GM19324 (cell line): ENCODE measurements around the gene SPAG9.
A peak's percentile ranks its signal among the peaks of the same experiment; 100 is the strongest.

Experiments used
- ATAC-seq: cut with Tn5 transposase; IDR thresholded peaks from one replicate; pipeline ENCODE4 v1.9.1; 2021; ENCODE audit warnings: mild to moderate bottlenecking, moderate library complexity; ENCODE audit not compliant: unreplicated experiment, low FRiP score

SPAG9 gene, protein sequence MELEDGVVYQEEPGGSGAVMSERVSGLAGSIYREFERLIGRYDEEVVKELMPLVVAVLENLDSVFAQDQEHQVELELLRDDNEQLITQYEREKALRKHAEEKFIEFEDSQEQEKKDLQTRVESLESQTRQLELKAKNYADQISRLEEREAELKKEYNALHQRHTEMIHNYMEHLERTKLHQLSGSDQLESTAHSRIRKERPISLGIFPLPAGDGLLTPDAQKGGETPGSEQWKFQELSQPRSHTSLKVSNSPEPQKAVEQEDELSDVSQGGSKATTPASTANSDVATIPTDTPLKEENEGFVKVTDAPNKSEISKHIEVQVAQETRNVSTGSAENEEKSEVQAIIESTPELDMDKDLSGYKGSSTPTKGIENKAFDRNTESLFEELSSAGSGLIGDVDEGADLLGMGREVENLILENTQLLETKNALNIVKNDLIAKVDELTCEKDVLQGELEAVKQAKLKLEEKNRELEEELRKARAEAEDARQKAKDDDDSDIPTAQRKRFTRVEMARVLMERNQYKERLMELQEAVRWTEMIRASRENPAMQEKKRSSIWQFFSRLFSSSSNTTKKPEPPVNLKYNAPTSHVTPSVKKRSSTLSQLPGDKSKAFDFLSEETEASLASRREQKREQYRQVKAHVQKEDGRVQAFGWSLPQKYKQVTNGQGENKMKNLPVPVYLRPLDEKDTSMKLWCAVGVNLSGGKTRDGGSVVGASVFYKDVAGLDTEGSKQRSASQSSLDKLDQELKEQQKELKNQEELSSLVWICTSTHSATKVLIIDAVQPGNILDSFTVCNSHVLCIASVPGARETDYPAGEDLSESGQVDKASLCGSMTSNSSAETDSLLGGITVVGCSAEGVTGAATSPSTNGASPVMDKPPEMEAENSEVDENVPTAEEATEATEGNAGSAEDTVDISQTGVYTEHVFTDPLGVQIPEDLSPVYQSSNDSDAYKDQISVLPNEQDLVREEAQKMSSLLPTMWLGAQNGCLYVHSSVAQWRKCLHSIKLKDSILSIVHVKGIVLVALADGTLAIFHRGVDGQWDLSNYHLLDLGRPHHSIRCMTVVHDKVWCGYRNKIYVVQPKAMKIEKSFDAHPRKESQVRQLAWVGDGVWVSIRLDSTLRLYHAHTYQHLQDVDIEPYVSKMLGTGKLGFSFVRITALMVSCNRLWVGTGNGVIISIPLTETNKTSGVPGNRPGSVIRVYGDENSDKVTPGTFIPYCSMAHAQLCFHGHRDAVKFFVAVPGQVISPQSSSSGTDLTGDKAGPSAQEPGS (N-terminal part only)

DNA sequence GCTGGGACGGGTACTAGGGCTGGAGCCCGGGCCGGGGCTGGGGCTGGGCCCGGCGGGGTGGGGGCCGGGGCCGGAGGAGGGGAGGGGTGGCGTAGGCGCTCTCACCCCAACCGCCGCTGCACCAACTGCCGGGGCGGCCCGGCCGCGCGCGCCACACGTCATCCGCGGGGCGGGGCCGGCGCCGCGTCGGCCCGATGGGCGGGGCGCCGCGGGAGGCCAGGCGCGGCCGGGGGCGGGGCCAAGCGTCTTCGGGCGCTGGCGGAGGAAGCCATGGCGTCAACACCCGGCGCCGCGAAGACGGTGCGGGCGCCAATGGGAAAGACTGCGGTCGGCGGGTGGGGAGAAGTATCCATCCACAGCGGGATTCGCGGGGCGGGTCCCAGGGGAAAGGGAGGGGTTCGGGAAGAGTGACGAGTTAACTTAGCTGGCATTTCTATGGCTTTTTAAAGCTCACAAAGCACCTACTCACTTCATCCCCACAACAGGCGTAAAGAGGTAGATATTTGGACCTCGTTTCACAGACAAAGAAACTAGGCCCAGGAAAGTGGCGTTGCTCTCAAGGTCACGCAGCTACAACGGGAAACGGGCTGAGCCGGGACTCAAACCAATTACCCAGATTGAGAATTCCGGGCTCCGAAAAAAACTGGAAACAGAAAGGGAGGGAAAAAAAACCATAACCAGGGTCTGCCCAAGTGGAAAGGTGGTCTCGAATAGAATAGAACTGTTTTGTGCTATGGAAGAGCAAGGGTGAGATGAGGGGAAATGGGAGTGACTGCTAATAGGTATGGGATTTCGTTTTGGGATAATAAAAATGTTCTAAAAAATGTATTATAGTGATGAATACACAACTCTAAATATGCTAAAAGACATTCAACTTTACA lies at the start of gene SPAG9:
TSS of gene SPAG9 (minus strand) at position 130 of the 881 bp plus-strand sequence. CDS start 212 bp downstream, outside the sequence.
- peak; percentile 86 for ATAC-seq

DNA sequence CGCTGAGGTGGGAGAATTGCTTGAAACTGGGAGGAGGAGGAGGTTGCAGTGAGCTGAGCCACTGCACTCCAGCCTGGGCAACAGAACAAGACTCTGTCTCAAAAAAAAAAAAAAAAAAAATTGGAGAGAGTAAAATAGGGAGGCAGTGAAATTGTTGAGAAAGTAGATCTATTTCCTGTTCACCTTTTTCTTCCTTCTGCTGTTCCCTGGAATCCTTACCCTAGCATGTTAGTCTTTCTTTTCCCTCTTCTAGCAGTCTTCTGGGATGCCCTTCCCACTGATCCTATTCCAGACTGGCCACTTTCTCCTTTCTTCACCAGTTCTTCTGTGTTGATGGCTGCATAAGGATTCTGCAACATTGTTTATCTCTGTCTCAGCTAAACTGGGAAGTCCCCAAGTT lies 48.7 kb upstream of the SPAG9 start:
- no peak for ATAC-seq

DNA sequence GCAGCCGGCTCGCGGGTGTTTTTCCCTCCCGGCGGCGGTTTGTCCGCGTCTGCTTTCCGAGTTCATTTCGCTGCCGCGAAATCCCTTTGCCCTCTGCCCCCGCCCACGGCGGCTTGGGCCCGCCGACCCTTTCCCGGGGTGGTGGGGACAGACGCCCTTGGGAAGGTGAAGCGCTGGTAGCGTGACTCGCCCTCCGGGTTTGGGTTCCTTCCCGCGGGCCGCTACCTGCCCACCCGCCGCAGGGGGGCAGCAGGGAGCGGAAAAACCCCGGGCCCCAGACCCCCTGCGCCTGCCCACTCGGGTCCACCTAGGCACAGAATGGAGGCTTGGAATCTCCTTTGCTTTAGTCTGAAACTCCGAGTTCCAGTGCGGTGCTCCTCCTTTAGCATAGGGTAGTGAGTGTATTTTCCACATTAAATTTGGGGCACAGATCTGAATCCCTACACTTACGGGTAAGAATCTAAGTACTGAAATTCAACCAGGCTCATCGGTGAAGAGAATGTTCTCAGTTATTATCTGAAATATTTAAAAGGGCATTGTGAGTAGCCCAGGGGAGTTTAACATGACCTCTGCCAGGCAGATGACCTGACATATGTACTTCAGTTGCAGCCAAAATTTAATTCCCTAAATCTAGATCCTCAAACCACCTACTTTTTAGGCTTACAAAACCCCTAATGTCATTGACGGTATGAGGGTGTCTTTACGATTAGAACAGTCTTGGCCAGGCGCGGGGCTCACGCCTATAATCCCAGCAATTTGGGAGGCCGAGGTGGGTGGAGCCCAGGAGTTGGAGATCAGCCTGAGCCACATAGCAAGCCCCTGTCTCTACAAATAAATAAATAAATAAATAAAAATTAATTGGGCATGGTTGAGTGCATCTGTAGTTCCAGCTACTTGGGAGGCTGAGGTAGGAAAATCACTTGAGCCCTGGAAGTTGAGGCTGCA lies 46.6 kb upstream of the SPAG9 start:
- ATAC-seq: peak; percentile 44

GRCh38 chr17:51166198-51166986 lies 45.7 kb upstream of the SPAG9 start, which contains the start of gene NME2:
NME2 (plus strand) TSS chr17:51166411; CDS start chr17:51166831, 420 bp downstream.
- peak; percentile 87 for ATAC-seq

DNA sequence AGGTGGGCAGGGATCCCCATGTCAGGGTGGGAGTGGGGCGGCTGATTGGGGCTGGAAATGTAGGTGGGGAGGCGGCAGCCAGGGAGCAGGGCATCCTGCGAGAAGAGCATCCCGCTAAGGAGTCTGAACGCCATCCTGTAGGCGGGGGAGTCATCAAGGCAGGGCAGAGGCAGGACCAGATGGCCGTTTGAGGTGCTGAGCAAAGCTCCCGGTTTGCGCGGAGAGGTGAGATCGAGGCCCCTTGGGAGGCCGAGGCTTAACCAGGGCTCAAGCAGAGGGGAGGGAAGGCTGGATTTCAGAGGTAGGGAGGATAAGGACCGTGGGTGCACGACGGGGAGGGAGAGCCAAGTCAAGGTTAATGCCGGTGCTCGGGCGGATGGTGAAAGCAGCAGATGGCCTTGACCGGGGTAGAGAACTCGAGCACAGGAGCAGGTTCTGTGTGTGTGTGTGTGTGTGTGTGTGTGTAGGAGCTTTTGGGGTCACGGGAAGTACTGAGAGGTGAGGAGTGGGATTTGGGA lies 45.1 kb upstream of the SPAG9 start:
- peak; percentile 26 for ATAC-seq

- no peak for ATAC-seq
Observed at GRCh38 chr17:51164911-51165679, 44.4 kb upstream of the SPAG9 start.

DNA sequence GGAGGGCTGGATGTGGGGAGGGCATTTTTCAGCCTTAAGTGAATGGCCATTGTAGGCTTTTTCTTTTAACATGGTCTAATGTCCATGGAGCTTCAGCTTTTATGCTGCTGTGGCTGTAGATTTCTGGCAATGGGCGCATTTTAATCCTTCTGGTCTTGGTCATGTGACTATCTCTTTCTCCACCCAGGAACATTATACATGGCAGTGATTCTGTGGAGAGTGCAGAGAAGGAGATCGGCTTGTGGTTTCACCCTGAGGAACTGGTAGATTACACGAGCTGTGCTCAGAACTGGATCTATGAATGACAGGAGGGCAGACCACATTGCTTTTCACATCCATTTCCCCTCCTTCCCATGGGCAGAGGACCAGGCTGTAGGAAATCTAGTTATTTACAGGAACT lies 40.9 kb upstream of the SPAG9 start:
- no peak for ATAC-seq

DNA sequence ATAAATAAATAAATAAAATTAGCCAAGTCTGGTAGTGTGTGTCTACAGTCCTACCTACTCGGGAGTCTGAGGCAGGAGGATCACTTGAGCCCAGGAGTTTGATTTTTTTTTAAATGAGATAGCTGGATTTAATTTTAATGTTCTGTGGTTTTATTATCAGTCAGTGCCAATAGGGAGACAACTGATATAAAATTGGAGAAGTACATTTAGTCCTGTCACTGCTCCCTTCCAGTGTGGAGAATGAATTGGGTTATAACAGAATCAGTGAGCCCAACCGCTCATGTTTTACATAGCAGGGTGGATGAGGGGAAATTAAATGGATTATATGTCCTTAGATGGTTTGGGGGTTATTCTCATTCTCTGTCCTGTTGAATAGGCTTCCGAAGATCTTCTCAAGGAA lies 38.9 kb upstream of the SPAG9 start:
- ATAC-seq: no peak

- no peak for ATAC-seq
Observed at GRCh38 chr17:51155416-51155815, 34.7 kb upstream of the SPAG9 start.

DNA sequence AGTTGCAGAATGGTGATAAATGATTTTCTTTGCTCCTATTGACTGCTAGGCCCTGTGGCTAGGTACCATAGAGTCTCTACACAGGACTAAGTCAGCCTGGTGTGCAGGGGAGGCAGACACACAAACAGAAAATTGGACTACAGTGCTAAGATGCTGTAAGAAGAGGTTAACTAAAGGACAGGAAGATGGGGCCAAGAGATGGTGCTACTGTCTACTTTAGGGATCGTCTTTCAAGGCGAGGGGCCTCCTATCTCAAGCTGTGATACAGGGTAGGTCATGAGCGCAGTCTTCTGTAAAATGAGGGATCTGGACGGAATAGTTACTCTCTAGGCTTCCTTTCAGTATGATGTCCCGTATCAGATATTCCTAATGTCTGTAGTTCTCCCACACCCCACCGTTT lies 33.5 kb upstream of the SPAG9 start:
- ATAC-seq: no peak

GRCh38 chr17:51153210-51154072 lies 32.8 kb upstream of the SPAG9 start, which contains the start of gene NME1:
NME1 (plus strand) TSS chr17:51153559; CDS start chr17:51155655, 2,096 bp downstream.
- ATAC-seq: peak; percentile 97

- ATAC-seq: peak; percentile 1
Observed at GRCh38 chr17:51152766-51153209, 32.1 kb upstream of the SPAG9 start.

DNA sequence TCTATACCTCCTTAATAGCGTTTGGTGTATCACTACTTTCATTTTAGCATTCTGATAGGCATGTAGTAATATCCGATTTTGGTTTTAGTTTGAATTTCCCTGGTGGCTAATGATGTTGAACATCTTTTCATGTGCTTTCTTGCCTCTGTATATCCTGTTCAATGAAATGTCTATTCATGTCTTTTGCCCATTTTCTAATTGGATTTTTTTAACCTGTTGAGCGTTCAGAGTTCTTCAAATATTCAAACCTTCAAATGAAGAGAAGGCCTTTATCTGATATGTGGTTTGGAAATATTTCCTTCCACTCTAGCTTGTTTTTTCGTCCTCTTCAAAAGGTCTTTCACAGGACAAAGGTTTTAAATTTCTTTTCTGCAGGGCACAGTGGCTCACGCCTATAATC lies 30.3 kb upstream of the SPAG9 start:
- ATAC-seq: no peak

DNA sequence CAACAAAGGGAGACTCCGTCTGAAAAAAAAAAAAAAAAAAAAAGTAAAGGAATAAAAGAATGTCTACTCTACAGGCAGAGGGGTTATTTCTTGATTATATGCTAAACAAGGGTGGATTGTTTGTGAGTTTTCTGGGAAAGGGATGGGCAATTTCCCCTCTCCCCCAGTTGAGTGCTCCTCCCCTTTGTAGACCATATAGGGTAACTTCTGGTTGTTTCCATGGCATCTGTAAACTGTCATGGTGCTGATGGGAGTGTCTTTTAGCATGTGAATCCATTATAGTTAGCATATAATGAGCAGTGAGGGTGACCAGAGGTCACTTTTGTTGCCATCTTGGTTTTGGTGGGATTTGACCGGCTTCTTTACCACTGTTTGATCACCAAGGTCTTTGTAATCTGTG lies 28.5 kb upstream of the SPAG9 start:
- no peak for ATAC-seq

DNA sequence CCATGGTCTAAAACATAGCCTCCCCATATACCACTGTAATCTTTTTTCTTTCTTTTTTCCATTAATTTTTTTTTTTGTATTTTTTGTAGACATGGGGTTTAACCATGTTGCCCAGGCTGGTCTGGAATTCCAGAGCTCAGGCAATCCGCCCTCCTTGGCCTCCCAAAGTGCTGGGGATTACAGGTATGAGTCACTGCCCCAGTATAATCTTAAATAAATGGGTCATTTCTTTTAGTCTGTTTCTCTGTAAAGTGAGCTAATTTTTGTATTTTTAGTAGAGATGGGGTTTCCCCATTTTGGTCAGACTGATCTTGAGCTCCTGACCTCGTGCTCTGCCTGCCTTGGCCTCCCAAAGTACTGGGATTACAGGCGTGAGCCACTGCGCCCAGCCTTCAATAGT lies 27.0 kb upstream of the SPAG9 start:
- ATAC-seq: no peak
